ENCODE measurements around the gene SLC35D2.
"Not testable (repeated sequence)": the region's sequence is repeated elsewhere in the genome, so short reads cannot be mapped to it uniquely, and the experiment has no call there.

The SLC35D2 gene

GRCh38 chr9:96400132-96400910, 16.8 kb upstream of the SLC35D2 start:
- DNase-seq (ENCODE audit: low read depth, low spot score) = no peak

DNA sequence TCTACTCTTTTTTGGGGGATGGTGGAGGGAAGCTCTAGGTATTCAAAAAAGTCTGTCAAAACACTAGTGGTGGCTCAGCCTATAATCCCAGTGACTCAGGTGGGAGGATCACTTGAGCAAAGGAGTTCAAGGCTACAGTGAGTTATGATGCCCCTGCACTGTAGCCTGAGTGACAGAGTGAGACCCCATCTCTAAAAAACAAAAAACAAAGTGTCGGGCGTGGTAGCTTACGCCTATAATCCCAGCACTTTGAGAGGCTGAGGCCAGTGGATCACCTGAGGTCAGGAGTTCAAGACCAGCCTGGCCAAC, 15.8 kb upstream of the SLC35D2 start:
- no peak for DNase-seq (ENCODE audit: low read depth, low spot score)

DNA sequence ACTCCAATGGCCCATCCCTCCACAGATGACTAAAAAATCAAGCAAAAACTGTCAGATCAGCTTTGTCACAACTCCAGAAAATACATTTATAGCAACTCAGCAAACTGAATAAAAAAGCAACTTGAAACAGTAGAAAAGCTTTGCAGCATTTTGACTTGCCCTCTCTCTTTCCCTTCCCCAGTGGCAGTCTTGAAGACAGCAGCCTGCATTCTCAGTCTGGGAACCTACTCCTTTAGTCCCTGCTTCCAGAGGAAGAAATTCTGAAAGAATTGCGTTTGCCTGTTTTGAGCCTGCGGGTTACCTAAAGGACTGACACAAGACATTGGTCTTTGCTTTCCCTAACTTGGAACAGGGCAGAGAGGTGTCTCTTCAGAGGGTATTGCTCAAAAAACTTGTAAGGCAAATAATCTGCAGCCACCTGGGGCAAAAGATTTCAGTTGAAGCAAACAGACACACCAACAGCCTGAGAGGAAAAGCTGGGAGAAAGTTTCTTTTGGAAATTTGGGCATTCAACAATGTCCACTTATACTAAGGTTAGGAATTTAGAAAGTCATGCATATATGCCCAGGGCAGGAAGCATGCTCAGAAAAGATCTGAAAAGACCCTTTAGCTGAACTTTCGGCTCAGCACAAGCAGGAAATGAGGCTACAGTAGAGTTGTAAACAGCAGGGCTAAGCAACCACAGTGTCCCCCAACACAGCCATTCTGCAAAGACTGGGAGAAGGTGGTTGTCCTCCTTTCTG, 15.2 kb upstream of the SLC35D2 start:
- DNase-seq (ENCODE audit: low read depth, low spot score) = no peak

- DNase-seq (ENCODE audit: low read depth, low spot score) = no peak
Observed at GRCh38 chr9:96395964-96396363, 12.5 kb upstream of the SLC35D2 start.

DNA sequence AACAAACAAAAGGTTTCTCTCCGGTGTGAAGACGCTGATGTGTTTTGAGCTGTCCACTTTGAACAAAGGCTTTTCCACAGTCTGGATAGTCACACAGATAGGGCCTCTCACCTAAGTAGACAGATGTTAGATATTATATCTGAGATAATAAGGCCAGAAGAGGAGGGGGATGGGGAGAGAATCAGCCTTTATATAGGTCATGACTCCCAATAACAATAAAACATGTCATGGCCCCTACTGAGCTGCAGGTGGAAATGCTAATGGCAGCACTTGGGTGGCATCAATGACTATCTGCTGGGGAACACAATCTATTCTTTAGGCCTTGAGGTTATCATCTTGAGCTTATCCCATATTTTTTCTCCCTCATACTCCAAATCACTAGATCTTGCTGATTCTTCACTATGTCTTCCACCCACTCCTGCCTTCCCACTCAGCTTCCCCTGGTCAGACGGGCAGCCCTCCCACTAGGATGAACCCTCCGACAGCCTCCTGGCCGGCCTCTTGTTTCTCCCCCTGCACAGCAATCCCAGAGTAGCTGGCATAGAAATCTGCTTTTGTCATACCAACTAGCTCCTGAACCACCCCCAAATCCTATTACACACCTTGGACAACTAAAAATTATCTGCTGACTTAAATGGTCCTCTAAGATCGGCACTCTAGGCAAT, 11.5 kb upstream of the SLC35D2 start:
- DNase-seq (ENCODE audit: low read depth, low spot score) = no peak

DNA sequence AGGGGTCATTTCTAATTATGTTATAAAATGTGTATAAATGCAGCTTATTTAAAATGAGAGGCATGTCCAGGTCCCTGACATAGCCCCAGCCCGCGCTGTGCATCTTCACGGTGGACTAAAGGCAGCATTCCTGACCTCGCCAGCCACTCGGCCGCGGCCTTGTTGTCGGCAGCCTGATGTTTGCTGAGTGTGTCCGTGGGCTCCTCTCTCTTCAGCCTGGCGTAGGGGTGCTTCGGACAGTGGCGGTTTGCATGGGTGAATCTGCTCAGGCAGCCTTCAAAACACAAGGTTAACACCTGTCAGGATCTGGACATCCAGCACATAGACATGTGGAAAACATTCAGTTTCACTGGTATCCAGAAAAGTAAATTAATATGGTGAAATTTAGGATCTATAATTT, 8.8 kb upstream of the SLC35D2 start:
- no peak for DNase-seq (ENCODE audit: low read depth, low spot score)

DNA sequence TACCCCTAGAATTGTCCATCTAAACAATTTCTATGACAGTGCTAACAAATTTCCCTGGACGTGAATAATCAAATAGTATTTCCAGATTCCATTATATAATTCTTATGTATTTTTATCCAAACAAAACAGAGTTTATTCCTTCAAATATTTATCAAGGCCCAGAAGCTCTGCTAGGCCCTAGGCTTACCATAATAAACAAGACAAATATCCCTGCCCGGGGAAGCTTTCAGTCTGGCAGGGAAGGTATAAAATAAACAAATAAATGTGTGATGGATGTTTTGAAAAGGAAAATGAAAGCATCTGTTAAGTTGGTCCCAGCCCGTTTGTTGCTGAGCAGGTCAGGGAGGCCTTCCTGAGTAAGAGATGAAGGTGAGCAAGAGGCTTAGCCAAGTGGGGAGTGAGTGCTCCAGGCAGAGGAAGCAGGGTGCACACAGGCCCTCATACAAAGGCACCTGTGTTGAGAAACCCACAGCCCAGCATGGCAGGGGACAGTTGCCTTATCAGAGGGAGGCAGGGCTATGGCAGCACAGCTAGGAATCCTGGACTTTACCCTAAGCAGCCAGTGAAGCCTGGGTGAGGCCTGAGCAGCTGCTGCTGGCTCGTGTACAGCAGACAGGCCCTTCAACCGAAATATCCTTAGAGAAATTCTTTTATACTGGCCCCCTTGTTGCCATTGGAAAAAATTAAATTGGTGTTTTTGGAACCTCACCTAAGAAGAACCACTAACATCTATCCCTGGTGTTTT, 7.7 kb upstream of the SLC35D2 start:
- no peak for DNase-seq (ENCODE audit: low read depth, low spot score)

GRCh38 chr9:96388144-96388543, 4.6 kb upstream of the SLC35D2 start:
- DNase-seq (ENCODE audit: low read depth, low spot score) = no peak

GRCh38 chr9:96386157-96386556, 2.6 kb upstream of the SLC35D2 start:
- DNase-seq (ENCODE audit: low read depth, low spot score) = no peak

GRCh38 chr9:96382839-96383164, 709 bp downstream of the SLC35D2 start:
- no peak for DNase-seq (ENCODE audit: low read depth, low spot score)

GRCh38 chr9:96382175-96382574, 1.3 kb downstream of the SLC35D2 start:
- no peak for DNase-seq (ENCODE audit: low read depth, low spot score)

DNA sequence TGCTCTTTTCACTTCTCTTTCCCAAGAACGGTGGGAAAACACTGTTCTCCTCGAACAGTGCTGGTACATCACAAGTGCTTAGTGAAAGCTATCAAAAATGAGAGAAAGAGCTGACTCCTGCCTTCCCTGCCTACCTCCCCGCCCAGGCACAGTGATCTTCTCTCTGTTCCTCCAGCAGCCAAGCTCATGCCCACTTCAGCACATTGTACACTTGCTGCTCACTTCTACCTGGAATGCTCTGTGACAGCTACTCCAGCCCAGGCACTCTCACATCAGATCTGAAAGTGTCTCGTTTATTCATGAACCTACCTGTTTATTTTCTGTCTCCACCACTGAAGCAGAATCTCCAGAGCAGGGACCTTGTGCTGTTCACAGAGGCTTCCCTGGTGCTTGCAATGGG, 1.8 kb downstream of the SLC35D2 start:
- no peak for DNase-seq (ENCODE audit: low read depth, low spot score)

DNA sequence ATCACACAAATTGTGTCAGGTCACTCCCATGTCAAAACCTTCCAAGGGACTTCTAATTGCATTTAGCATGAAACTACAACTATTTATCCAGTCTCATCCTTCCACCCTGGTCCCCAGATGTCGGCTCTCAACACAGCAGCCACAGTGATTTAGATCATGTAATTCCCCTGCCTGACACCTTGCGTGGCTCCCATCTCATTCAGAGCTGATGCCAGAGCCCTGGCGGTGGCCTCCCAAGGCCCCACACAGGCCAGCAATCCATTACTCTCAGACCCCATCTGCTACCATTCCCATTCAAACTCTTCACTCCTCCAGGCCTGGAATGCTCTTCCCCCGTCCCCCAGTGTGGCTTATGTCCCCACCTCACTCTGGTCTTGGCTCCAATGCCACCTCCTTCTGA, 2.4 kb downstream of the SLC35D2 start:
- DNase-seq (ENCODE audit: low read depth, low spot score) = no peak

DNA sequence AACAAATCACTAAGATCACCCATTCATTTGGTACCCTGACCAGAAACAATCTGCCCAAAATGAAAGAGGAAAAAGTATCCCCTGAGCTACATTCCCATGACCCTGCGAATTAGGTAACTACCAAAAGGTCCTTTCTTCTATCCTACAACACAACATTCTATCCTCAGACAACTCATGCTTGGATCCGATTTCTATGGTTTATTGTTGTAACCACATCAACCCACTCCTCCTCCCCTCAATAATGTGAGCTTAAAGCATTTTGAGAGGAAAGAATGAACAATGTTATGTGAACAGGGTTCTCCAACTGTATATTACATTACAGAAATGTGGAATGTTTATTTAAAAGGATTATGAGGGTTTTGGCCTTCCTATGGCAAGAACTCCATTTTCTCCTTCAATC, 4.0 kb downstream of the SLC35D2 start:
- DNase-seq (ENCODE audit: low read depth, low spot score) = no peak

DNA sequence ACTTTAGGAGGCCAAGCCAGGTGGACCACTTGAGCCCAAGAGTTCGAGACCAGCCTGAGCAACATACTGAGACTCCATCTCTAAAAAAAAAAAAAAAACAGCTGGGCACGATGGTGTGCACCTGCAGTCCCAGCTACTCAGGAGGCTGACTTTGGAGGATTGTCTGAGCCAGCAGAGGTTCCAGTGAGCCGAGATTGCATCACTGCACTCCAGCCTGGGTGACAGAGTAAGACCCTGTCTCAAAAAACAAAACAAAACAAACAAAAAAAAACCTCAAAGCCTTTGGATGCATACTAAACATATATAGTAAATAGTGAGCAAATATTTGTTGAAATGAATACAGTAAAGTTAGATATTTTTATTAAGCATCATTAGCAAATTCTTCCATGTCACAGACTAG, 5.3 kb downstream of the SLC35D2 start:
- DNase-seq (ENCODE audit: low read depth, low spot score) = no peak

DNA sequence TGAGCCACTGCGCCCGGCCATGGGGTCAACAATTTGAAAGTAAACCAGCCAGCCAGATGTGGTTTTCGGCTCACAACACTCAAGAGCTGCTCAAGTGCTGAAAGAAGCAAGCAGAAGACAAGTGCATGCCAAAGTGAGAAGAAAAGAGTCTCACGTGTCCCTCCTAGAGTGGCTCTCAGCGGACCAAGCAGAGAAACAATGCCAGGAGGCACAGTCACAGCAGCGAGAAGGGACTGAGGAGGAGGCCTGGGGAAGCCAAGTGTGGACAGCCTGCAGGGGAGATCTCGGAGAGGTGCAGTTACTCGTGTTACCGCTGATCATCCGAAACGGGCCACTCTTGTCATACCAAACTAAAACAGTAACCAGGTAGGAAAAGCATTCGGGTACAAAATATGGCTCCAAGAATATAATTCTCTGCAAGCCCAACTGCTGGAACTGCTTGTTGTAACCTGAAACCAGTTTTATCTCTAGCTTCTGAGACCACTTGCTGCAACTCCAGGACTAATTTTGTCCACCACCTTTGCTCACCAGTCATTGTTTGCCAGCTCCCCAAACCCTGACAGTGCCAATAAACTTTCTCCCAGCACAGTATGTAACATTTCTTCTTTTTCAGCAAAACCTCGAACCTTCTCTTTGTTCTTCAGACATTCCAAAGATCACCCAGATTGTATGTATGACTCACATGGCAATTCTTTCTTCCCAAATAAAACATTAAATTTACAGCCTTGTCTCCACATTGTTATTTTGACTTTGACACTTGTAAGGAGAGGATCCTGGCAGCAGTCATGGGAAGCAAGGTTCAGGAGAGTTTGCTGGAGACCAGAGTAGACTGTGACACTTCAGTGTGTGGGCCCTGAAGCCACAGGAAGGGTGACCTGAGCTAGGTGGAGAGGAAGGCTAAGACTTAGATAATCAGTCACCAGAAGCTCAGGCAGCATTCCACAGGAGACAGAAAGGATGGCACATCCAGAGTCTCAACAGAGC, 6.3 kb downstream of the SLC35D2 start:
- no peak for DNase-seq (ENCODE audit: low read depth, low spot score)

DNA sequence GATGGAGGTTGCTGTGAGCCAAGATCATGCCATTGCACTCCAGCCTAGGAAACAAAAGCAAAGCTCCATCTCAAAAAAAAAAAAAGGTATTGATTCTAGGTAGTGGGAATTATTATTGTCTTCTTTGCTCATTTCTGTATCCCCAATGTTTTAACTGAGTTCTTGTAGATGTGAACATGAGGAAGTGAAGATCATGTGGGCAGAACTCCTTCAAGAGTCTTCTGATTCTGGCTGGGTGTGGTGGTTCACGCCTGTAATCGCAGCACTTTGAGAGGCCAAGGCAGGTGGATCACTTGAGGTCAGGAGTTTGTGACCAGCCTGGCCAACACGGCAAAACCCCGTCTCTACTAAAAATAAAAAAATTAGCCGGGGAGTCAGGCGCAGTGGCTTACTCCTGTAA, 8.0 kb downstream of the SLC35D2 start:
- not testable (repeated sequence) for DNase-seq (ENCODE audit: low read depth, low spot score)

- DNase-seq (ENCODE audit: low read depth, low spot score) = no peak
Observed at GRCh38 chr9:96367943-96368342, 15.6 kb downstream of the SLC35D2 start.

GRCh38 chr9:96363175-96363967, 20.1 kb downstream of the SLC35D2 start:
- DNase-seq (ENCODE audit: low read depth, low spot score) = no peak

- DNase-seq (ENCODE audit: low read depth, low spot score) = not testable (repeated sequence)
Observed at GRCh38 chr9:96362119-96362518, 21.4 kb downstream of the SLC35D2 start.

Measured in iPS DF 19.7 (cell line).